T1000 (cell line): ENCODE data around the gene NDUFB2.
"Not testable (repeated sequence)": the region's sequence is repeated elsewhere in the genome, so short reads cannot be mapped to it uniquely, and the experiment has no call there.

Source experiments
- DNase-seq: peaks from one replicate; lab custom pipeline; 2025; ENCODE audit warnings: mixed read lengths; lab: John Stamatoyannopoulos, UW

The NDUFB2 gene

GRCh38 chr7:140689199-140690152 lies 7.0 kb upstream of the NDUFB2 start:
- no peak for DNase-seq

- DNase-seq: no peak
Measured at GRCh38 chr7:140691376-140692045, 5.0 kb upstream of the NDUFB2 start.

GRCh38 chr7:140693849-140694248 lies 2.7 kb upstream of the NDUFB2 start:
- not testable (repeated sequence) for DNase-seq

DNA sequence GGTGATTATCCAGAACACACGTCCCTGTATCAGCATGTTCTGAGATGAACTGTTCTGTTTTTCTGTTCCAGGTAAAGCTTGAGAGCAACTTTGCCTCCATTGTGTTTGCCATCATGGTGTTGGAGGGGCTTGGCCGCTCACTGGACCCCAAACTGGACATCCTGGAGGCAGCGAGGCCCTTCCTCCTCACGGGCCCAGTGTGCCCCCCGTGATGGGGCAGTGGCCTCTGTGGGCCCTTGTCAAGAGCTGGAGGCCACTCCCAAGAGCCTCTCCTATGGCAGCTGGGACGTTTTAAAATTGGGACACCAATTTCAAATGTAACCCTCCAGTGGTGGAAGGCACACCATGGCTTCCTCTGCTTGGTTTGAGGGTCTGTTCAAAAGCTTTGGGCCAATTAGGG lies 1.9 kb upstream of the NDUFB2 start:
- DNase-seq: no peak

- no peak for DNase-seq
Measured at GRCh38 chr7:140695381-140695780, 1.1 kb upstream of the NDUFB2 start.

GRCh38 chr7:140696024-140696679 lies 356 bp upstream of the NDUFB2 start:
- DNase-seq: no peak

DNA sequence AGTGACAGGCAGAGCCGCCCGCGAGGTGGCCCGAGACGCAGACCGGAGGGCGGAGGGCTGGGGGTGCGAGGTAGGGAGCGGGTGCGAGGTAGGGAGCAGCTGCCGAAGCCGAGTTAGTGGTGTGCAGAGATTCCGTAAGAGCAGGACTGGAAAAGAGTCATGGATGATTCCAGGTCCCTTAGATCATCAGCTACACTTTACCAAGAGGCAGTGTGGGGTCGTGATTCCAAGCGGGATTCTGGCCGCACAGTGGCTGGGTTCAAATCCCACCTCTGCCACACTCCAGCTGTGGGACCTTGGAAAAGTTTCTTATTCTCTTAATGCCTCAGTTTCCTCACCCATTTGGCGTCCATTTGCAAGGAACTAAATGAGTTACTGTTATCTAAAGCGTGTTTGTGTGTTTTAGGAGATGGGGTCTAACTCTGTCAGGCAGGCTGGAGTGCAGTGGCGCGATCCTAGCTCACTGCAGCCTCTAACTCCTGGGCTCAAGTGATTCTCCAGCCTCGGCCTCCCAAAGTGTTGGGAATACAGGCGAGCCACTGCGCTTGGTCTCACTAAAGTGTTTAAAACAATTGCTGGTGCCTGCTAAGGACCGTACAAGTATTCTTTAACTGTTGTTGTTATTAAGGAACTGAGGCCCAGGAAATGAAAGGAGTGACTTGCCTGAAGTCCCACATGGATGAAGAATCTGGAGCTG lies 1.1 kb downstream of the NDUFB2 start:
- no peak for DNase-seq

GRCh38 chr7:140698477-140698876 lies 2.0 kb downstream of the NDUFB2 start:
- no peak for DNase-seq

DNA sequence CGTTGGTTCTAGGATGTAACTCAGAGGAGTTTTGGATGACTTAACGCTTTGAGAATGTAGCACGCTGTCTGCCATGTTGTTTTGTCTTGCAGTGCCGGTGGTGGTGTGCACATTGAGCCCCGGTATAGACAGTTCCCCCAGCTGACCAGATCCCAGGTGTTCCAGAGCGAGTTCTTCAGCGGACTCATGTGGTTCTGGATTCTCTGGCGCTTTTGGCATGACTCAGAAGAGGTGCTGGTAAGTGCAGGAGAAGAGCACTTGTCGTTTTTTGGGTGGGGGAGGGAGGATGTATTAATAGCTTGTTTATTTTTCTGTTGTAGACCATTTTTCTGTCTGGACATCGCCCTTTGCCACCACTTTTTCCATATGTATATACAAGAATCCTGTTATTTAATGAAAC lies 6.3 kb downstream of the NDUFB2 start:
- no peak for DNase-seq

- DNase-seq: no peak
Measured at GRCh38 chr7:140704205-140704604, 7.7 kb downstream of the NDUFB2 start.

- no peak for DNase-seq
Measured at GRCh38 chr7:140707132-140707531, 10.6 kb downstream of the NDUFB2 start.

DNA sequence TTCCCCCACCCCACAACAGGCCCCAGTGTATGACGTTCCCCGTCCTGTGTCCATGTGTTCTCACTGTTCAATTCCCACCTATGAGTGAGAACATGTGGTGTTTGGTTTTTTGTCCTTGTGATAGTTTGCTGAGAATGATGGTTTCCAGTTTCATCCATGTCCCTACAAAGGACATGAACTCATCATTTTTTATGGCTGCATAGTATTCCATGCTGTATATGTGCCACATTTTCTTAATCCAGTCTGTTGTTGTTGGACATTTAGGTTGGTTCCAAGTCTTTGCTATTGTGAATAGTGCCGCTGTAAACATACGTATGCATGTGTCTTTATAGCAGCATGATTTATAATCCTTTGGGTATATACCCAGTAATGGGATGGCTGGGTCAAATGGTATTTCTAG lies 12.3 kb downstream of the NDUFB2 start:
- DNase-seq: not testable (repeated sequence)

DNA sequence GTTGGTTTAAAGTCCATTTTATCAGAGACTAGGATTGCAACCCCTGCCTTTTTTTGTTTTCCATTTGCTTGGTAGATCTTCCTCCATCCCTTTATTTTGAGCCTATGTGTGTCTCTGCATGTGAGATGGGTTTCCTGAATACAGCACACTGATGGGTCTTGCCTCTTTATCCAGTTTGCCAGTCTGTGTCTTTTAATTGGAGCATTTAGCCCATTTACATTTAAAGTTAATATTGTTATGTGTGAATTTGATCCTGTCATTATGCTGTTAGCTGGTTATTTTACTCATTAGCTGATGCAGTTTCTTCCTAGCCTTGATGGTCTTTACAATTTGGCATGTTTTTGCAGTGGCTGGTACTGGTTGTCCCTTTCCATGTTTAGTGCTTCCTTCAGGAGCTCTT lies 15.9 kb downstream of the NDUFB2 start:
- not testable (repeated sequence) for DNase-seq

GRCh38 chr7:140714331-140715040 lies 18.0 kb downstream of the NDUFB2 start:
- DNase-seq: no peak

GRCh38 chr7:140719721-140720120 lies 23.2 kb downstream of the NDUFB2 start:
- no peak for DNase-seq

- DNase-seq: no peak
Measured at GRCh38 chr7:140722254-140722653, 25.7 kb downstream of the NDUFB2 start.

DNA sequence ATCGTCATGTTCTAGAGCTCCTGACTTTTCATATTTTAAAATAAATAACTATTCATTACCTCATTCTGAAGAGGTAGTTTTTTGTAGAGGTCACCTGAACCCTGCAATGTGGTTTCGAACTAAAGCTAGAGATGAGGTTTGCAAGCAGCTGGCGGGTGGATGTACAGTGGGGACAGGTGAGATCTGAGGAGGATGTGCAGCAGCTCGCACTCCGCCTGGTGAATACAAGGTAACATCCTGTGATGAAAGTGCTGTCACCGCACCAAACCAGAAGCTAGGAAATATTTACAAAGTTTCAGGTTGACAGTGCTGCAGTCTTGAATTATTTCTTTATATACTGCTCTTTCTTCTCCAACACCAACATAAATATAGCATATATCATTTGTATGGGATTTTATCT lies 26.5 kb downstream of the NDUFB2 start:
- DNase-seq: no peak

- DNase-seq: no peak
Measured at GRCh38 chr7:140723574-140723973, 27.1 kb downstream of the NDUFB2 start.

GRCh38 chr7:140724706-140725105 lies 28.2 kb downstream of the NDUFB2 start:
- no peak for DNase-seq

GRCh38 chr7:140726281-140726680 lies 29.8 kb downstream of the NDUFB2 start:
- no peak for DNase-seq

- DNase-seq: no peak
Measured at GRCh38 chr7:140732416-140732815, 35.9 kb downstream of the NDUFB2 start.
